ENCODE results near the gene CCL1. TPM values are rescaled to one million over a fixed set of nuclear protein-coding genes. Genes with fewer than 3 reads are reported as not detected.

Gene CCL1
- total RNA-seq, 1 experiment from 2014 or later = not detected

GRCh38 chr17:34368196-34368945 lies 5.3 kb upstream of the CCL1 start:
- Histone ChIP-seq H2AFZ (no peak overlapping the region), H3K79me2 (ENCODE audit: low read depth) (no peaks in the 10 kb centered on the region), H3F3A (ENCODE audit: insufficient read depth, low read depth) (no peaks in the 10 kb centered on the region), H3K27ac (no peak overlapping the region), H3K4me1 (replicated peaks; ENCODE audit: insufficient read depth) (no peaks in the 10 kb centered on the region), H3K9me2 (ENCODE audit: insufficient read depth) (no peaks in the 10 kb centered on the region), H3K4me3 (no peak overlapping the region), H3K27me3 (ENCODE audit: insufficient read depth, low read depth) (peaks cover 15% of the 10 kb centered on the region), H3K36me3 (ENCODE audit: low read depth) (no peaks in the 10 kb centered on the region), H3K4me2 (no peak overlapping the region), H3K9me3 (ENCODE audit: insufficient read depth, low read depth) (no peaks in the 10 kb centered on the region), H4K20me1 (ENCODE audit: insufficient read depth) (no peaks in the 10 kb centered on the region; the same call in 1 of the 2 replicates)
- no peak for DNase-seq
- ChIA-PET CTCF (no interaction called here), POLR2A (ENCODE audit: unreplicated experiment) (no interaction called here)
- intact Hi-C loops (cut with micrococcal nuclease; ENCODE audit: unreplicated experiment) = no loop called here
- BruUV-seq (replicated peaks) = no TSS peak
- TF ChIP-seq, protein P1, sequence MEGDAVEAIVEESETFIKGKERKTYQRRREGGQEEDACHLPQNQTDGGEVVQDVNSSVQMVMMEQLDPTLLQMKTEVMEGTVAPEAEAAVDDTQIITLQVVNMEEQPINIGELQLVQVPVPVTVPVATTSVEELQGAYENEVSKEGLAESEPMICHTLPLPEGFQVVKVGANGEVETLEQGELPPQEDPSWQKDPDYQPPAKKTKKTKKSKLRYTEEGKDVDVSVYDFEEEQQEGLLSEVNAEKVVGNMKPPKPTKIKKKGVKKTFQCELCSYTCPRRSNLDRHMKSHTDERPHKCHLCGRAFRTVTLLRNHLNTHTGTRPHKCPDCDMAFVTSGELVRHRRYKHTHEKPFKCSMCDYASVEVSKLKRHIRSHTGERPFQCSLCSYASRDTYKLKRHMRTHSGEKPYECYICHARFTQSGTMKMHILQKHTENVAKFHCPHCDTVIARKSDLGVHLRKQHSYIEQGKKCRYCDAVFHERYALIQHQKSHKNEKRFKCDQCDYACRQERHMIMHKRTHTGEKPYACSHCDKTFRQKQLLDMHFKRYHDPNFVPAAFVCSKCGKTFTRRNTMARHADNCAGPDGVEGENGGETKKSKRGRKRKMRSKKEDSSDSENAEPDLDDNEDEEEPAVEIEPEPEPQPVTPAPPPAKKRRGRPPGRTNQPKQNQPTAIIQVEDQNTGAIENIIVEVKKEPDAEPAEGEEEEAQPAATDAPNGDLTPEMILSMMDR (conservative IDR thresholded peaks at IDR 0.05) = no peak
- TF ChIP-seq EZH2 (IDR thresholded peaks at IDR 0.05; ENCODE audit: low read depth) = no peak

DNA sequence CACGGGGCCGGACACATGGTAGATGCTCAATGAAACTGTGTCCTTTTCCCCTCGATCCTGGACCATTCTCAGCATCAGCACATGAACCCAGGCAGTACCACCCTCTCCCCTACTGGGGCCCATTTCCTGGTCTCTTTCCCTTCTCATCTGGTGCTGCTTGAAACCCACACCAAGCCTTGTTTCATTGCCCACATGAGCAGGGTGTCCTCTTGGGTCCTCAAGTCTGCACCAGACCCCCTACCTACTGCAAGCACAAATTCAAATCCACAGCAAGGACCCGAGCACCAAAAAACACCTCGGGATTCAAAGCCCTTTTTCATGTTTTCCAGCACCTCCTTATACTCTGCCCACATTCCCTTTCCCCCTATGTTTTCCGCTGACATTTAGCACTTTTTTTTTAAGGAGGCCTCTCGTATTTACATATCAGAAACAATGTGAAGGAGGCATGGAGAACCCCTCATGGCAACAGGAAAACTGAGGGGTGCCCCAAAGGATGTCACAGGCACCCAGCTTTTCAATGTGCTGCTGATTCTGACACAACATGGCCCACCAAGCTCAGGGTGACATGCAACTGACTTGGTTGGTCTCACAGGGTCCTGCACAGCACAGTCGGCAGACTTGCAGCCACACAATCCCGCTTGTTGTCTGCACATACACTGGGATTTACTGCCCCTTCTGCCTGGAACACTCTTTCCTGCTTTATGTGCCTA lies 4.6 kb upstream of the CCL1 start:
- no TSS peak for BruUV-seq (replicated peaks)
- H3K79me2 ChIP-seq (ENCODE audit: low read depth) = no peaks in the 10 kb centered on the region
- no peaks in the 10 kb centered on the region for H4K20me1 ChIP-seq (ENCODE audit: insufficient read depth)
- no peaks in the 10 kb centered on the region for H3K4me1 ChIP-seq (replicated peaks; ENCODE audit: insufficient read depth)
- no peak overlapping the region for H2AFZ ChIP-seq
- no peak overlapping the region for H3K27ac ChIP-seq
- intact Hi-C loops (cut with micrococcal nuclease; ENCODE audit: unreplicated experiment) = no loop called here
- H3K4me3 ChIP-seq = no peak overlapping the region
- POLR2A ChIA-PET (ENCODE audit: unreplicated experiment) = no interaction called here
- no peak for DNase-seq
- no peaks in the 10 kb centered on the region for H3F3A ChIP-seq (ENCODE audit: insufficient read depth, low read depth)
- no peak overlapping the region for H3K4me2 ChIP-seq
- no peaks in the 10 kb centered on the region for H3K9me3 ChIP-seq (ENCODE audit: insufficient read depth, low read depth)
- peaks cover 15% of the 10 kb centered on the region for H3K27me3 ChIP-seq (ENCODE audit: insufficient read depth, low read depth)
- CTCF ChIA-PET = no interaction called here
- no peaks in the 10 kb centered on the region for H3K36me3 ChIP-seq (ENCODE audit: low read depth)
- TF ChIP-seq EZH2 (IDR thresholded peaks at IDR 0.05; ENCODE audit: low read depth) = no peak
- TF ChIP-seq, protein P1 (conservative IDR thresholded peaks at IDR 0.05) = no peak
- H3K9me2 ChIP-seq (ENCODE audit: insufficient read depth) = no peaks in the 10 kb centered on the region

DNA sequence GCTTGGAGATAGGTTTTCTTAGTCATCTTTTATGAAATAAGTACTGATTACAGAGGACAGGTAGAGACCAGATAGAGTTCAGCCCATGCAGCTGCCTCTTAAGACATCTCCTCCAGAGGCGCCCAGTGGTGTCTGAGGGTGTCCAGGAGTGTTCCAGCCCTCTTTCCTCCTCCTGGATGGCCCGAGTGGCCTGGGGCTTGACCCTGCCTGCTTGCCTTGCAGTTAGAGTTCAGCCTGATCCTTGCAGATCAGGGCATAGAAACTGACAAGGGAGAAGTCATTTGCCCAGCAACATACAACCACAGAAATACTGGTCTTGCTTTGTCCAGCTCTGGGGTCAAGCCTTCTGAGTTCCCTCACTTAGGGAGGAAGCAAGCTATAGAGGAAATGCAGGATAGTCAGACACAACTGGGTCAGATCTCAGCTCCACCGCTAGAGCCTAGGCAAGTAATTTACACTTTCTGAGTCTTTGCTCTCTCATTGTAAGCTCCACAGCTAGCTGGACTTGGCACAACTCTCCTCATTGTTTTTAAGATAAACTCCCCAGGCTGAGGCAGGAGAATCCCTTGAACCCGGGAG lies 3.6 kb upstream of the CCL1 start:
- H3K9me3 ChIP-seq (ENCODE audit: insufficient read depth, low read depth) = no peaks in the 10 kb centered on the region
- no peak for TF ChIP-seq EZH2 (IDR thresholded peaks at IDR 0.05; ENCODE audit: low read depth)
- TF ChIP-seq, protein P1 (conservative IDR thresholded peaks at IDR 0.05) = no peak
- H4K20me1 ChIP-seq (ENCODE audit: insufficient read depth) = no peaks in the 10 kb centered on the region
- intact Hi-C loops (cut with micrococcal nuclease; ENCODE audit: unreplicated experiment) = no loop called here
- no peak overlapping the region for H3K27ac ChIP-seq
- H3K27me3 ChIP-seq (ENCODE audit: insufficient read depth, low read depth) = peaks cover 15% of the 10 kb centered on the region
- no peak overlapping the region for H3K4me3 ChIP-seq
- DNase-seq = no peak
- no TSS peak for BruUV-seq (replicated peaks)
- H2AFZ ChIP-seq = no peak overlapping the region
- H3K4me2 ChIP-seq = no peak overlapping the region
- POLR2A ChIA-PET (ENCODE audit: unreplicated experiment) = no interaction called here
- H3K4me1 ChIP-seq (replicated peaks; ENCODE audit: insufficient read depth) = no peaks in the 10 kb centered on the region
- no peaks in the 10 kb centered on the region for H3K79me2 ChIP-seq (ENCODE audit: low read depth)
- no peaks in the 10 kb centered on the region for H3K9me2 ChIP-seq (ENCODE audit: insufficient read depth)
- H3F3A ChIP-seq (ENCODE audit: insufficient read depth, low read depth) = no peaks in the 10 kb centered on the region
- H3K36me3 ChIP-seq (ENCODE audit: low read depth) = no peaks in the 10 kb centered on the region
- CTCF ChIA-PET = no interaction called here
